ENCODE results near the gene ELP6. TPM values are rescaled to one million over a fixed set of nuclear protein-coding genes. Genes with fewer than 3 reads are reported as not detected.
A peak's percentile ranks its signal among the peaks of the same experiment; 100 is the strongest.

ELP6 gene, protein sequence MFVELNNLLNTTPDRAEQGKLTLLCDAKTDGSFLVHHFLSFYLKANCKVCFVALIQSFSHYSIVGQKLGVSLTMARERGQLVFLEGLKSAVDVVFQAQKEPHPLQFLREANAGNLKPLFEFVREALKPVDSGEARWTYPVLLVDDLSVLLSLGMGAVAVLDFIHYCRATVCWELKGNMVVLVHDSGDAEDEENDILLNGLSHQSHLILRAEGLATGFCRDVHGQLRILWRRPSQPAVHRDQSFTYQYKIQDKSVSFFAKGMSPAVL
- total RNA-seq, result 10 to 100 TPM; 17.7 to 21.2 (median 19.3) TPM
- polyA plus RNA-seq, result 10 to 100 TPM; 24.3 to 50.9 (median 39.6) TPM
- long read RNA-seq, donor 1, transcript ELP6-201 (7 exons, 1,401 nt), result major isoform, 11 of 16 reads
- long read RNA-seq, donor 1, partial matches to known transcripts, result 0 of 16 reads
- long read RNA-seq, donor 1, other reads (novel, unspliced or antisense), result 2 of 16 reads
- long read RNA-seq, donor 2, transcript ELP6-201 (7 exons, 1,401 nt), result major isoform, 13 of 33 reads
- long read RNA-seq, donor 2, transcript ELP6-205 (7 exons, 880 nt), result minor isoform, 5 of 33 reads
- long read RNA-seq, donor 2, partial matches to known transcripts, result 1 of 33 reads
- long read RNA-seq, donor 2, other reads (novel, unspliced or antisense), result 14 of 33 reads

DNA sequence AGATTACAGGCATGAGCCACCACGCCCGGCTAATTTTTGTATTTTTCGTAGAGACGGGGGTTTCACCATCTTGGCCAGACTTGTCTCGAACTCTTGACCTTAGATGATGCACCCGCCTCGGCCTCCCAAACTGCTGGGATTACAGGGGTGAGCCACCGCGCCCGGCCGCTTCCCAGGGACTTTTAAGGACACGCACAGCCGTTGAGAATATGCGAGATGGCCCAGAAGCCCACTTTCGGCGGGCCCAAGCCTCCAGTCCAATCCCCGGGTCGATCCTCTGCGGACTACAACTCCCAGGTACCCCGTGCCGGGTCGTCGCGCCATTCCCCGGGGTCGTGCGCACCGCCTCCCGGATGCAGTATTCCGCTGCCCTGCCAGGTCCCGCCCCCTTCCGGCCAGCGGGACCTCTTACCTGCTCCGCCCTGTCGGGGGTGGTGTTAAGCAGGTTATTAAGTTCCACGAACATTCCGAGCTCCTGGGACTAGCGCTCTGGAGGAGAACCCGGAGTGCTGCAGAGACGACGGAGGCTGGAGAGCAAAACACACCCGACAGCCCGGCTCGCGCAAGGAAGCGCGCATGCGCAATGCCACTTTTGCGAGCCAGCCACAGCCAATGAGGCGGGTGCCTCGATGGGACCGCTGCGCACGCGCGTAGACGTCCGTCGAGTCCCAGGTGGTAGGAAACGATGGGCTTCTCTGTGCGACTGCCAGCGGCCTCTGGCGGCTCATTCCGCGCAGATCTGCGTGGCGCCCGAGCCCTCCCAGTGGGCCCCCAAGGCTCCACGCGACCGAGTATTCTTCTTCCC lies at the start of gene ELP6:
TSS of gene ELP6 (minus strand) at position 588 of the 805 bp plus-strand sequence. CDS start at position 466, 122 bp downstream.
- intact Hi-C loops (cut with DNase I), result no loop called here
- Histone ChIP-seq H3K27me3 (ENCODE audit: insufficient read depth in 3 of 3, low read length in 2 of 3) (no peaks in the 10 kb centered on the region), H3K4me1 (no peaks in the 10 kb centered on the region), H3K27ac (peak within 1 kb of the TSS; percentile 96), H3K9me3 (no peaks in the 10 kb centered on the region), H3K36me3 (ENCODE audit: insufficient read depth in 1 of 2, low read depth in 1 of 2) (peaks cover 2 to 27% of the 10 kb centered on the region in 2 donors), H3K4me3 (peak within 1 kb of the TSS; percentile 84)
- 0% methylated on average over 70 to 71 of the region's 71 CpGs for WGBS, 3 donors
- TF ChIP-seq, protein P1, sequence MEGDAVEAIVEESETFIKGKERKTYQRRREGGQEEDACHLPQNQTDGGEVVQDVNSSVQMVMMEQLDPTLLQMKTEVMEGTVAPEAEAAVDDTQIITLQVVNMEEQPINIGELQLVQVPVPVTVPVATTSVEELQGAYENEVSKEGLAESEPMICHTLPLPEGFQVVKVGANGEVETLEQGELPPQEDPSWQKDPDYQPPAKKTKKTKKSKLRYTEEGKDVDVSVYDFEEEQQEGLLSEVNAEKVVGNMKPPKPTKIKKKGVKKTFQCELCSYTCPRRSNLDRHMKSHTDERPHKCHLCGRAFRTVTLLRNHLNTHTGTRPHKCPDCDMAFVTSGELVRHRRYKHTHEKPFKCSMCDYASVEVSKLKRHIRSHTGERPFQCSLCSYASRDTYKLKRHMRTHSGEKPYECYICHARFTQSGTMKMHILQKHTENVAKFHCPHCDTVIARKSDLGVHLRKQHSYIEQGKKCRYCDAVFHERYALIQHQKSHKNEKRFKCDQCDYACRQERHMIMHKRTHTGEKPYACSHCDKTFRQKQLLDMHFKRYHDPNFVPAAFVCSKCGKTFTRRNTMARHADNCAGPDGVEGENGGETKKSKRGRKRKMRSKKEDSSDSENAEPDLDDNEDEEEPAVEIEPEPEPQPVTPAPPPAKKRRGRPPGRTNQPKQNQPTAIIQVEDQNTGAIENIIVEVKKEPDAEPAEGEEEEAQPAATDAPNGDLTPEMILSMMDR (IDR thresholded peaks at IDR 0.05), result peak; percentile 30
- ATAC-seq (peak; percentile 99 to 100 (median 99)), DNase-seq (peak; percentile 97 to 99)

DNA sequence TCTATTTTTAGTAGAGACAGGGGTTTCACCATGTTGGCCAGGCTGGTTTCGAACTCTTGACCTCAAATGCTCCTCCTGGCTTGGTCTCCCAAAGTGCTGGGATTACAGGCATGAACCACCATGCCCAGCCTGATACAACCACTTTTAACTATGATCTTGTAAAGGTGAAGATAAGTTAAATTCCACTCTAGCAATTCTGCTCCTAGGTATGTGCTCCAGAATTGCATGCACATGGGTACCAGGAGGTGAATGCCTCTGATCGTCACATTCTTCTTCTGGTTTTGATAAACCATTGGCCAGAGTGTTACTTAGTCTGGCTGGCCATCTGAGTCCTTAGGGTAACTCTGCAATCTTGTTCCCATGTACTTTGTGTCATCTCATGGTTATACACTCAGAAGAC lies 42.8 kb upstream of the ELP6 start:
- TF ChIP-seq, protein P1 (IDR thresholded peaks at IDR 0.05), result no peak
- H3K4me3 ChIP-seq, result no peak overlapping the region
- H3K36me3 ChIP-seq (ENCODE audit: insufficient read depth in 1 of 2, low read depth in 1 of 2), result no peaks in the 10 kb centered on the region
- H3K4me1 ChIP-seq, result no peaks in the 10 kb centered on the region
- intact Hi-C loops (cut with DNase I), result no loop called here
- H3K27me3 ChIP-seq (ENCODE audit: insufficient read depth in 3 of 3, low read length in 2 of 3), result no peaks in the 10 kb centered on the region
- ATAC-seq (no peak), DNase-seq (no peak)
- 91 to 94% (median 93%) methylated on average over 2 of the region's 2 CpGs for WGBS, 3 donors
- no peak overlapping the region for H3K27ac ChIP-seq
- no peaks in the 10 kb centered on the region for H3K9me3 ChIP-seq

DNA sequence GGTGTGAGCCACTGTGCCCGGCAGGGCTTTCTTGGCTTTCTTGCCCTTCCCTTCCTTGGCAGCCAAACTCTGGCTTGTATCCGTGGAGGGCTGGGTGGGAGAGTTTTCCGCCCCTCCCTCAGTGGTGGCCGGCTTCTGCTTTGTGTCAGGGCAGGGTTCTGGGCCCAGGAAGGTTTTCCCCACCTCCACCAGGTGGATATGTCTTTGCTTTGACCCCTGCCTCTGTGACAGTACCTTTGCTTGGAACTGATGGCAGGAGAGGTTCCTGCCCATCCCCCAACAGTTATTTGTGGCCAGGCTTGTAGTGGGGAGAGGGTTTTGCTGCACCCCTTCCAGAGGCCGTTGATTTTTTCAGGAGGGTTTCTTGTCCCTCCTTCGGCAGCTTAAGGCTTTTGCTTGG lies 40.8 kb upstream of the ELP6 start:
- ATAC-seq, result no peak
- H3K9me3 ChIP-seq, result no peaks in the 10 kb centered on the region
- WGBS, 3 donors, result 68 to 75% (median 71%) methylated on average over 6 of the region's 6 CpGs

DNA sequence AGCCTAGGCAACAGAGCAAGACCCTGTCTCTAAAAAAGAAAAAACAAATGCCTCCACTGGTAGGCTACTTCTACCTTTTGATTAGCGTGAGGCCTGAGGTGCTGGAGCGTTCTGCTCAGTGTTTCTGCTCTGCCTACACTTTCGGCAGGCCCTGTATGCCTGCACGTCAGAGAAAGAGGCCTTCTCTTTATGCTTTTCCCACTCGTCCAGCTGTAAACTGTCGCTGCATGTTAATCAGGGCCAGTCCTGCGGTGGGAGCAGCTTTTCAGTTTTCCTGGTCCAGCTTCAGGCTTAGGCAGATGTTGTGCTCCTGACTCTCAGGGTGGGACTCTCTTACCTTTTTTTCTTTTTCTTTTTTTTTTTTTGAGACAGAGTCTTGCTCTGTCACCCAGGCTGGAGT lies 39.9 kb upstream of the ELP6 start:
- H3K36me3 ChIP-seq (ENCODE audit: insufficient read depth in 1 of 2, low read depth in 1 of 2), result no peaks in the 10 kb centered on the region

More for the DNA sequence above, 40.8 kb upstream of the ELP6 start:
- intact Hi-C loops (cut with DNase I), result no loop called here
- Histone ChIP-seq H3K27ac (no peak overlapping the region), H3K36me3 (ENCODE audit: insufficient read depth in 1 of 2, low read depth in 1 of 2) (no peaks in the 10 kb centered on the region), H3K4me3 (no peak overlapping the region), H3K27me3 (ENCODE audit: insufficient read depth in 3 of 3, low read length in 2 of 3) (no peaks in the 10 kb centered on the region), H3K4me1 (no peaks in the 10 kb centered on the region)
- no peak for DNase-seq
- TF ChIP-seq, protein P1 (IDR thresholded peaks at IDR 0.05), result no peak

More for the DNA sequence above, 39.9 kb upstream of the ELP6 start:
- DNase-seq (no peak), ATAC-seq (no peak)
- 78 to 83% (median 81%) methylated on average over 7 of the region's 7 CpGs for WGBS, 3 donors
- Histone ChIP-seq H3K9me3 (no peaks in the 10 kb centered on the region), H3K4me3 (no peak overlapping the region), H3K4me1 (no peaks in the 10 kb centered on the region), H3K27ac (no peak overlapping the region), H3K27me3 (ENCODE audit: insufficient read depth in 3 of 3, low read length in 2 of 3) (no peaks in the 10 kb centered on the region)
- TF ChIP-seq, protein P1 (IDR thresholded peaks at IDR 0.05), result no peak
- intact Hi-C loops (cut with DNase I), result no loop called here
